ENCODE results near the gene EHBP1. TPM values are rescaled to one million over a fixed set of nuclear protein-coding genes. Genes with fewer than 3 reads are reported as not detected.

The EHBP1 gene
- total and polyA plus RNA-seq, 2 donors (not counting 3 experiments of a cell fraction or from before 2014, with no cell fraction given) = 8.4 to 34.8 TPM

- Histone ChIP-seq H3K9me1 (replicated peaks; ENCODE audit: control insufficient read depth, extremely low read depth, insufficient read depth, low read length) (no peaks in the 10 kb centered on the region), H3K9ac (replicated peaks; ENCODE audit: extremely low read depth, insufficient read depth, low read length) (no peak overlapping the region), H4K20me1 (replicated peaks; ENCODE audit: control insufficient read depth, extremely low read depth, insufficient read depth, low read length) (no peaks in the 10 kb centered on the region), H3K36me3 (ENCODE audit: control insufficient read depth in 2 of 2, extremely low read depth in 1 of 2, insufficient read depth in 2 of 2, low read length in 2 of 2) (no peaks in the 10 kb centered on the region), H3K4me2 (ENCODE audit: insufficient read depth, low read length) (no peak overlapping the region), H3K27me3 (ENCODE audit: control insufficient read depth in 2 of 2, insufficient read depth in 2 of 2, low read length in 2 of 2) (no peaks in the 10 kb centered on the region), H3K27ac (ENCODE audit: insufficient read depth, low read depth, low read length) (no peak overlapping the region), H3K4me1 (ENCODE audit: control insufficient read depth, extremely low read depth, insufficient read depth, low read length) (peaks cover 5% of the 10 kb centered on the region), H3K79me2 (ENCODE audit: control insufficient read depth, insufficient read depth, low read length) (no peaks in the 10 kb centered on the region), H3K9me3 (replicated peaks; ENCODE audit: control insufficient read depth, insufficient read depth, low read length) (no peaks in the 10 kb centered on the region), H3K4me3 (replicated peaks in 1 of 3; ENCODE audit: insufficient read depth in 1 of 3, low read depth in 1 of 3, low read length in 3 of 3) (no peak overlapping the region), H2AFZ (ENCODE audit: low read depth, low read length) (no peak overlapping the region)
- no TSS peak for BruUV-seq (replicated peaks)
- CTCF ChIA-PET = interaction anchor here (0.7 to 1.0 kb wide), 2 partner anchors 10 to 32 kb away, joined by 3 read pairs; no protein-coding TSS in a partner anchor
- POLR2A ChIA-PET = no interaction called here
- TF ChIP-seq EZH2 (IDR thresholded peaks at IDR 0.05; ENCODE audit: borderline replicate concordance, low read depth, low read length, severe bottlenecking) = no peak
- TF ChIP-seq MYC (IDR thresholded peaks at IDR 0.05; ENCODE audit: low read depth, low read length) = no peak
- TF ChIP-seq, protein P1, sequence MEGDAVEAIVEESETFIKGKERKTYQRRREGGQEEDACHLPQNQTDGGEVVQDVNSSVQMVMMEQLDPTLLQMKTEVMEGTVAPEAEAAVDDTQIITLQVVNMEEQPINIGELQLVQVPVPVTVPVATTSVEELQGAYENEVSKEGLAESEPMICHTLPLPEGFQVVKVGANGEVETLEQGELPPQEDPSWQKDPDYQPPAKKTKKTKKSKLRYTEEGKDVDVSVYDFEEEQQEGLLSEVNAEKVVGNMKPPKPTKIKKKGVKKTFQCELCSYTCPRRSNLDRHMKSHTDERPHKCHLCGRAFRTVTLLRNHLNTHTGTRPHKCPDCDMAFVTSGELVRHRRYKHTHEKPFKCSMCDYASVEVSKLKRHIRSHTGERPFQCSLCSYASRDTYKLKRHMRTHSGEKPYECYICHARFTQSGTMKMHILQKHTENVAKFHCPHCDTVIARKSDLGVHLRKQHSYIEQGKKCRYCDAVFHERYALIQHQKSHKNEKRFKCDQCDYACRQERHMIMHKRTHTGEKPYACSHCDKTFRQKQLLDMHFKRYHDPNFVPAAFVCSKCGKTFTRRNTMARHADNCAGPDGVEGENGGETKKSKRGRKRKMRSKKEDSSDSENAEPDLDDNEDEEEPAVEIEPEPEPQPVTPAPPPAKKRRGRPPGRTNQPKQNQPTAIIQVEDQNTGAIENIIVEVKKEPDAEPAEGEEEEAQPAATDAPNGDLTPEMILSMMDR (IDR thresholded peaks at IDR 0.05; ENCODE audit: extremely low read depth in 1 of 2, insufficient read depth in 1 of 2, low read depth in 1 of 2, low read length in 2 of 2) = no peak
- no peak for TF ChIP-seq POLR2A (IDR thresholded peaks at IDR 0.05; ENCODE audit: low read depth, low read length)
- TF ChIP-seq FOS (IDR thresholded peaks at IDR 0.05; ENCODE audit: borderline replicate concordance, insufficient read depth, low read length) = no peak
- no peak for FAIRE-seq
- no peak for DNase-seq (ENCODE audit: low read depth, low spot score)
- intact Hi-C loops (cut with micrococcal nuclease) (no loop called here), dilution Hi-C loops (cut with MboI; ENCODE audit: extremely low pct_ligation_motif_present, low sequenced_read_pairs) (no loop called here)
These were observed 105.6 kb downstream of the EHBP1 start for GRCh38 chr2:62811086-62811485.

GRCh38 chr2:62811972-62812371 lies 106.5 kb downstream of the EHBP1 start:
- no peak overlapping the region for H2AFZ ChIP-seq (ENCODE audit: low read depth, low read length)
- FAIRE-seq = no peak
- peaks cover 5% of the 10 kb centered on the region for H3K4me1 ChIP-seq (ENCODE audit: control insufficient read depth, extremely low read depth, insufficient read depth, low read length)
- DNase-seq (ENCODE audit: low read depth, low spot score) = no peak
- ChIA-PET POLR2A (no interaction called here), CTCF (no interaction called here)
- dilution Hi-C loops (cut with MboI; ENCODE audit: extremely low pct_ligation_motif_present, low sequenced_read_pairs) = no loop called here
- no peaks in the 10 kb centered on the region for H3K36me3 ChIP-seq (ENCODE audit: control insufficient read depth in 2 of 2, extremely low read depth in 1 of 2, insufficient read depth in 2 of 2, low read length in 2 of 2)
- H3K9me3 ChIP-seq (replicated peaks; ENCODE audit: control insufficient read depth, insufficient read depth, low read length) = no peaks in the 10 kb centered on the region
- H3K9me1 ChIP-seq (replicated peaks; ENCODE audit: control insufficient read depth, extremely low read depth, insufficient read depth, low read length) = no peaks in the 10 kb centered on the region
- no peak for TF ChIP-seq MYC (IDR thresholded peaks at IDR 0.05; ENCODE audit: low read depth, low read length)
- TF ChIP-seq, protein P1 (IDR thresholded peaks at IDR 0.05; ENCODE audit: extremely low read depth in 1 of 2, insufficient read depth in 1 of 2, low read depth in 1 of 2, low read length in 2 of 2) = no peak
- no peak for TF ChIP-seq GATA2 (IDR thresholded peaks at IDR 0.05; ENCODE audit: insufficient read depth, insufficient read length, low read depth, low read length)
- no peak for TF ChIP-seq JUN (IDR thresholded peaks at IDR 0.05; ENCODE audit: borderline replicate concordance, insufficient read depth, insufficient read length, low read depth)
- no peak for TF ChIP-seq EZH2 (IDR thresholded peaks at IDR 0.05; ENCODE audit: borderline replicate concordance, low read depth, low read length, severe bottlenecking)
- TF ChIP-seq FOS (IDR thresholded peaks at IDR 0.05; ENCODE audit: borderline replicate concordance, insufficient read depth, low read length) = no peak
- no peak for TF ChIP-seq POLR2AphosphoS5 (IDR thresholded peaks at IDR 0.05; ENCODE audit: insufficient read depth, low read depth, low read length)
- no peak overlapping the region for H3K27ac ChIP-seq (ENCODE audit: insufficient read depth, low read depth, low read length)
- no peaks in the 10 kb centered on the region for H3K27me3 ChIP-seq (ENCODE audit: control insufficient read depth in 2 of 2, insufficient read depth in 2 of 2, low read length in 2 of 2)
- no peak overlapping the region for H3K9ac ChIP-seq (replicated peaks; ENCODE audit: extremely low read depth, insufficient read depth, low read length)
- H3K4me3 ChIP-seq (replicated peaks in 1 of 3; ENCODE audit: insufficient read depth in 1 of 3, low read depth in 1 of 3, low read length in 3 of 3) = no peak overlapping the region
- intact Hi-C loops (cut with micrococcal nuclease) = no loop called here
- no peaks in the 10 kb centered on the region for H4K20me1 ChIP-seq (replicated peaks; ENCODE audit: control insufficient read depth, extremely low read depth, insufficient read depth, low read length)
- no TSS peak for BruUV-seq (replicated peaks)
- no peak overlapping the region for H3K4me2 ChIP-seq (ENCODE audit: insufficient read depth, low read length)
- H3K79me2 ChIP-seq (ENCODE audit: control insufficient read depth, insufficient read depth, low read length) = no peaks in the 10 kb centered on the region
